Measurements from ENCODE around the gene RRP8. TPM values are rescaled to one million over a fixed set of nuclear protein-coding genes. Genes with fewer than 3 reads are reported as not detected.

The RRP8 gene
- total and polyA plus RNA-seq, 3 donors from 2014 or later: 17.5 to 29.6 (median 18.5) TPM

- intact Hi-C loops (cut with DNase I; ENCODE audit: low total_unique reads): no loop called here
- Histone ChIP-seq H3K27ac (no peak overlapping the region), H3K27me3 (no peaks in the 10 kb centered on the region), H3K4me3 (no peak overlapping the region), H3K9me3 (no peaks in the 10 kb centered on the region), H3K36me3 (ENCODE audit: low read depth, missing control alignments) (no peaks in the 10 kb centered on the region), H3K4me1 (peaks cover 7% of the 10 kb centered on the region)
- DNase-seq: no peak
- 93 to 94% methylated on average over 12 to 16 of the region's 16 CpGs for WGBS, 2 donors
- no peak for TF ChIP-seq POLR2A (IDR thresholded peaks at IDR 0.05)
These were observed 30.3 kb upstream of the RRP8 start for GRCh38 chr11:6633422-6634408.

DNA sequence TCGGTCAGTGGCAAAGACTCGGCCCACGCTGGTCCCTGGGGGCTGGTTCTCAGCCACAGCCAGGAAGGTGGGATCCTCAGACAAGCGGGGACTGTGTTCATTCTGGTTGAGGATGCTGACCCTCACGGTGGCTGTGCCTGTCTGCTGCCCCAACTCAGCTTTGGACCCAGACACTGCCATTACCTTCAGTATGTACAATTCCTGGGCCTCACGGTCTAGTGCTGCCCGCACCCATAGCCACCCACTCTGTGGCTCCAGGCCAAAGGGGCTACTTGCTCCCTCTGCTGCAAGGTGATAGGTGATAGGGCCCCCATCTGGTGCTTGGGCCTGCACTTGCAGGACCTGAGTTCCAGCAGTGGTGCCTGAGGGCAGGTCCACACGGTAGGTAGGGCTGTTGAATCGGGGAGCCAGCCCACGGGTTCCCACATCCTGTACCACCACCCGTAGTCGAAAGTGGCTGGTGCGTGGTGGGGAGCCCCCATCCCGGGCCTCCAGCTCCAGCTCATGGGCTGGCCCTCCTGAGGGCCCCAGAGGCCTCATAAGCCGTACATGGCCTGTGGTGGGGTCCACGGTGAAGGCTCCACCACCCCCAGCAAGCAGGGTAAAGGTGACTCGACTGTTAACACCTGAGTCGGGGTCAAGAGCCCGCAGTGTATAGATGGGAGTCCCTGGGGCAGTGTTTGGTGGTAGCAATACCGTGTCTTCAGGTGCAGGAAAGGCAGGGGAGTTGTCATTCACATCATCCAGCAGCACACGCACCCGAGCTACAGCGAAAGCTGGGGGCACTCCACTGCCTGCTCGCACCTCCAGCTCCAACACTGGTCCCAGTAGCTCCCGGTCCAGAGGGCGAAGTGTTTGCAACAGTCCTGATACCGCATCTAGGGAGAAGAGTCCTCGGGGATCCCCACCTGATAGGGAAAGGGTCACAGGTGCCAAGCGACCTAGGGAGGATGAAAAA is 29.0 kb upstream of the RRP8 start:
- Histone ChIP-seq H3K4me3 (no peak overlapping the region), H3K9me3 (no peaks in the 10 kb centered on the region), H3K27me3 (no peaks in the 10 kb centered on the region), H3K4me1 (peaks cover 7% of the 10 kb centered on the region), H3K27ac (no peak overlapping the region), H3K36me3 (ENCODE audit: low read depth, missing control alignments) (no peaks in the 10 kb centered on the region)
- WGBS, 2 donors: 90 to 94% methylated on average over 2 to 29 of the region's 29 CpGs
- no peak for DNase-seq
- no peak for TF ChIP-seq POLR2A (IDR thresholded peaks at IDR 0.05)
- TF ChIP-seq, protein P1, sequence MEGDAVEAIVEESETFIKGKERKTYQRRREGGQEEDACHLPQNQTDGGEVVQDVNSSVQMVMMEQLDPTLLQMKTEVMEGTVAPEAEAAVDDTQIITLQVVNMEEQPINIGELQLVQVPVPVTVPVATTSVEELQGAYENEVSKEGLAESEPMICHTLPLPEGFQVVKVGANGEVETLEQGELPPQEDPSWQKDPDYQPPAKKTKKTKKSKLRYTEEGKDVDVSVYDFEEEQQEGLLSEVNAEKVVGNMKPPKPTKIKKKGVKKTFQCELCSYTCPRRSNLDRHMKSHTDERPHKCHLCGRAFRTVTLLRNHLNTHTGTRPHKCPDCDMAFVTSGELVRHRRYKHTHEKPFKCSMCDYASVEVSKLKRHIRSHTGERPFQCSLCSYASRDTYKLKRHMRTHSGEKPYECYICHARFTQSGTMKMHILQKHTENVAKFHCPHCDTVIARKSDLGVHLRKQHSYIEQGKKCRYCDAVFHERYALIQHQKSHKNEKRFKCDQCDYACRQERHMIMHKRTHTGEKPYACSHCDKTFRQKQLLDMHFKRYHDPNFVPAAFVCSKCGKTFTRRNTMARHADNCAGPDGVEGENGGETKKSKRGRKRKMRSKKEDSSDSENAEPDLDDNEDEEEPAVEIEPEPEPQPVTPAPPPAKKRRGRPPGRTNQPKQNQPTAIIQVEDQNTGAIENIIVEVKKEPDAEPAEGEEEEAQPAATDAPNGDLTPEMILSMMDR (IDR thresholded peaks at IDR 0.05): no peak
- intact Hi-C loops (cut with DNase I; ENCODE audit: low total_unique reads): no loop called here

DNA sequence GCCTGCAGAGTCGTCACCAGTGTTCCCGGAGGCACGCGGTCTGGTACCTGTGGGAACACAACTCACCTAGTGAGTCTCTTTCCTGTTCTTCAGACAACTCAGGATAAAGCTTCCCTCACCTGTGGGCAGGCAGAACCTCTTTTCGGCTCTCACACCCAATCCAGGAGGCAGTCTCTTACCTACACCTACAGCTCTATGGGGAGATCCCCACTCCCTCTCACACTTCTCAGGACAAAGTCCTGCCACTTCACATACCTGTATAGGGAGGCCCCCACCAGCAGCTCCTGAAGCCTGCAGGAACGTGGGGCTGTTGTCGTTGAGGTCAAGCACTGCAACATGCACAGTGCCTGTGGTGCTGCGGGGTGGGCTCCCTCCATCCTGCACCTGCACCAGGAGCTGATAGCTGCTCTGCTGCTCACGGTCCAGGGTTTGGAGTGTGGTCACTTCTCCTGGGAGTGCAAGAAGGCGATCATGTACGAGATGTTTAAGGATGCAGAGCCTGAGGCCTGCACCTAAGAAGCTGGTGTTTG is 28.0 kb upstream of the RRP8 start:
- intact Hi-C loops (cut with DNase I; ENCODE audit: low total_unique reads): no loop called here
- DNase-seq: no peak
- TF ChIP-seq, protein P1 (IDR thresholded peaks at IDR 0.05): no peak
- no peak for TF ChIP-seq POLR2A (IDR thresholded peaks at IDR 0.05)
- Histone ChIP-seq H3K4me1 (peaks cover 7% of the 10 kb centered on the region), H3K9me3 (no peaks in the 10 kb centered on the region), H3K27ac (no peak overlapping the region), H3K27me3 (no peaks in the 10 kb centered on the region), H3K4me3 (no peak overlapping the region), H3K36me3 (ENCODE audit: low read depth, missing control alignments) (no peaks in the 10 kb centered on the region)
- WGBS, 2 donors: 79 to 87% methylated on average over 11 of the region's 11 CpGs

DNA sequence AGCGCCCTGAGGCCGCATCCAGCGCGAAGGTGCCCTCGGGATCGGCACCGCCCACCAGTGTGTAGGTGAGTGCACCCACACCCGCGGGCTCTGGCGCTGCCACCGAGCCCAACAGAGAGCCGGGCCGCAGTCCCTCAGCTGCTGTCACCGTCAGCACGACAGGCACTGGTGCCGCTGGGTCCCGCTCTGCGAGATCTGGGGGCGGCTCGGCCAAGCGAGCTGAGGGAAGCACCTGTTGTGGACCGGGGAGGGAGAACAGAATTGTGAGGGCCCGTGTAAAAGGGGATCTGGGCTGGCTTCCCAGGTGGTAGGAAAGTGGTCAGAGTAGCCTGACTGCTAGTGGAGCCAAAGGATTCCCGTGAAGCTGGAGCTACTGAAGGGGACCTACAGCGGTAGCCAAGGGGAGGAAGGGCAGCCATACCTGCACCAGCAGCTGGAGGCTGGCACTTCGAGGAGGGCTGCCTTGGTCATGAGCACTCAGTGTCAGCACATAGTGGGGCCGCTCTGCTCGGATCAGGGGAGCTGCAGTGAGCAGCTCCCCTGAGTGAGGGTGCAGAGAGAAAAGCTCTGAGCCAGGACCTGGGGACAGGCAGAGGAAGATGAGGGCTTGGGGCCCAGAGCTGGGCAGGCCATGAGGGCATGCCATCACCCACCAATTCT is 27.3 kb upstream of the RRP8 start:
- Histone ChIP-seq H3K36me3 (ENCODE audit: low read depth, missing control alignments) (no peaks in the 10 kb centered on the region), H3K27ac (no peak overlapping the region), H3K4me3 (peak overlapping the region in 1 of 2 donors; percentile 58), H3K27me3 (no peaks in the 10 kb centered on the region), H3K9me3 (no peaks in the 10 kb centered on the region), H3K4me1 (peaks cover 6% of the 10 kb centered on the region)
- no peak for DNase-seq
- intact Hi-C loops (cut with DNase I; ENCODE audit: low total_unique reads): no loop called here
- TF ChIP-seq POLR2A (IDR thresholded peaks at IDR 0.05): no peak
- TF ChIP-seq, protein P1 (IDR thresholded peaks at IDR 0.05): no peak
- 64 to 69% methylated on average over 11 to 26 of the region's 28 CpGs for WGBS, 2 donors
